Stimulated activated CD8-positive, alpha-beta memory T cell treated with anti-CD3 and anti-CD28 coated beads, Interleukin-12 subunit alpha, Interleukin-12 subunit beta, amount 100 ng/mL, for 24 hours (primary cell): ENCODE measurements around the gene GRIK4.

Experiments used
- DNase-seq: peaks from one replicate; pipeline ENCODE4 v3.0.0-alpha.2; 2020; ENCODE audit errors: extremely low read depth

GRIK4 gene

DNA sequence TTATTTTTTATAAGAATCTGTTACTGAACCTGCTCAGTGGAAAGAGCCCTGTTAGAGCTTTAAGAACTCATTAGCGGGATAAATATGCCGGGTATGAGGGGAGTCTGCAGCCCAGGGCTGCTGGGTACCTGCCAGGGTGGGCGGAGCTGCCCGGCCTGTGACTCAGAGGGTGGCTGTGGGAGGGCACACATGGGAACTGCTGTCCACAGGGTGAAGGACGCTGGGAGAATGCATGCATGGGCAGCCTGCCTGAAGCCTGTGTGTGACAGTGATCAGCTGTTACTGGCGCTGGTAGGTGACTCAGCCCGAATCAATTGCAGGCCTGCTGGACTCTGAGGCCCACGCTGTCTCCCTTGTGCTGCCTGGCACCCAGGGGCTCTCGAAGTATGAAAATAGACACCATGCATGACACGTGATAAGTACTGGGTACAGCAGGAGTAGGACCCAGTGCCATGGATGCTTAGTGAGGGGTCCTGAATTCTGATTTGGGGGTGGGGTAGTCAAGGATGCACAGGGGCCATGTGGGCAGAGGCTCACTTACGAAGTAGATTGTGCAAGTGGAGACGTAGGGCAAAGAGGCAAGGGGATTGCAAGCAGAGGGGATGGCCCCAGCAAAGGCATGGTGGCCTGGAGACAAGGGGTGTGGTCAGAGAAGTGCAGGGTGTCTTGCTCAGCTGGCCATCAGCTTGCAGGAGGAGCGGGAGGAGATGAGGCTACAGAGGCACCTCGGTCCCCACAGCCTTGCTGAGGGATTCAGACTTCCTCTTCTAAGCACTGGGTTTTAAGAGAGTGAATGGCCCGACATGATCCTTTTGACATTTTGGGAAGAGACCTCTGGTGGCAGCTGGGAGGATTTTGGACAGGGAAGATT is 36.5 kb downstream of the GRIK4 start:
- DNase-seq, result no peak

GRCh38 chr11:120548682-120549209 is 37.2 kb downstream of the GRIK4 start:
- DNase-seq, result no peak

- DNase-seq, result no peak
Observed at GRCh38 chr11:120549346-120549745, 37.8 kb downstream of the GRIK4 start.

GRCh38 chr11:120550007-120550406 is 38.5 kb downstream of the GRIK4 start:
- DNase-seq, result no peak

- DNase-seq, result no peak
Observed at GRCh38 chr11:120551191-120551590, 39.6 kb downstream of the GRIK4 start.

GRCh38 chr11:120554766-120555432 is 43.4 kb downstream of the GRIK4 start:
- DNase-seq, result no peak

- no peak for DNase-seq
Observed at GRCh38 chr11:120555433-120555773, 43.9 kb downstream of the GRIK4 start.

- DNase-seq, result no peak
Observed at GRCh38 chr11:120556797-120557196, 45.2 kb downstream of the GRIK4 start.

- DNase-seq, result no peak
Observed at GRCh38 chr11:120558744-120559431, 47.3 kb downstream of the GRIK4 start.

DNA sequence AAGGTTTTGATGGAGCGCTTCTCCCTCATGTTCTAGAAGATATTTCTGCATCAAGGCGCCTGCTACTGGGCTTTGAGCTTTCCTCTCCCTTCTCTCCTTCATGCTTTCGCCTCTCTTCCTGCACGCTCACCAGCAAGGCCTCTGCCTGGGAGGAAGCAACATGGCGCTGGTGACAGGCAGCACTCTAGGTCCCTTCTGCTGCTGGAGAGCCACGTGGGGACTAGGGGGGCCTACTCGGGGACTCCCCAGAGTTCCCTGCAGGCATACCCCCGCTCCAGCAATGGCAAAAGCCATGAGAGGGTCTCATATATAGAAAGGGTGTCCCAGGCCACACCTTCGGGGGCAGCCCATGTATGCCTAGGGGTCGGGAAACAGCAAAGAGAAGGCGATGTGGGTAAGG is 49.7 kb downstream of the GRIK4 start:
- DNase-seq, result no peak

DNA sequence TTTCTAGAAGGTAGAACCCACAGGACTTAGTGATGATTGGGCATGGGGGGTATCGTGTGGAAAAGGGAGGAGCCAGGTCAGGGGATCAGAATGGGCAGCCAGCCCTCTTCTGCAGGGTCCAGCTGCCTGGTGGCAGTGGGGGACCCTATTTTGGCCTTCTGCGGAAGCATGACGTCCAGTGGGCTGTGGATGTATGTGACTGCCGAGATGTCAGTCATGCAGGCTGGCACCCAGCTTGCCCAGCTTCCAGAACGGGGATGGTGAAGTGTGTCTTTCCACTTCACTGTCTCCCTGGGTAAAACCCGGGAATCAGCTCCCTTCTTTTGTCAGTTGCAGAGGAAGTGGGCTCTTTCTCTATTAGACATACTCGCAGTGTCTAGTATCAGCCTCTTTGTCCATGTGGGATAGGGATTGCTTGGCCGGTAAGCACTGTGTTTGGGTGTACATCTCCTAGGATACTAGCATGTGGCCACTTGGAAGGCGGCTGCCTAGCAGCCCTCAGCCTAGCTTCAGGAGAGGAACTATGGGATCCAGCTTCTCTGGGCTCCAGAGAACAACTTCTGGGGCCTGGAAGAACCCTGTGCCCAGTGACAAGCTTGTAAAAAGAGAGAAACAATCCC is 51.4 kb downstream of the GRIK4 start:
- DNase-seq, result no peak

GRCh38 chr11:120563703-120564572 is 52.4 kb downstream of the GRIK4 start:
- no peak for DNase-seq

GRCh38 chr11:120564573-120565311 is 53.2 kb downstream of the GRIK4 start:
- DNase-seq, result no peak

GRCh38 chr11:120565466-120566155 is 54.1 kb downstream of the GRIK4 start:
- DNase-seq, result no peak

DNA sequence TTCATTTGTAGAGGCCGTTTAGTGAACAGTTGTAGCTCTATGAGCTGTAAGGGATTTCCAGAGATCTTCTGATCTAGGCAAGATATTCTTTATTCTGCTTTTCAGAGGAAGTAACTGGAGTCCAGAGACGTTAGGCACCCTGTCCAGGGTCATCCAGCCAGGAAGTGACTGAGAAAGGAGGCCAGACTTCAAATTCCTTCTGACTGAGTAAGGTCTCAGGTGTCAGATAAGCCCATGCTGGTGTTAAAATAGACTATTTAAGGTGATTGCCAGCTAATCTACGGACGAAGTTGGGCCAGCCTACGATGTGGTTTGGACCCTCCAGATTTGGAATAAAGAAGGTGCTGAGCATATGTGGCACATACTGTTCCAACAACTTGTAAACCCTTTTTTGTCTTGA is 54.6 kb downstream of the GRIK4 start:
- no peak for DNase-seq

DNA sequence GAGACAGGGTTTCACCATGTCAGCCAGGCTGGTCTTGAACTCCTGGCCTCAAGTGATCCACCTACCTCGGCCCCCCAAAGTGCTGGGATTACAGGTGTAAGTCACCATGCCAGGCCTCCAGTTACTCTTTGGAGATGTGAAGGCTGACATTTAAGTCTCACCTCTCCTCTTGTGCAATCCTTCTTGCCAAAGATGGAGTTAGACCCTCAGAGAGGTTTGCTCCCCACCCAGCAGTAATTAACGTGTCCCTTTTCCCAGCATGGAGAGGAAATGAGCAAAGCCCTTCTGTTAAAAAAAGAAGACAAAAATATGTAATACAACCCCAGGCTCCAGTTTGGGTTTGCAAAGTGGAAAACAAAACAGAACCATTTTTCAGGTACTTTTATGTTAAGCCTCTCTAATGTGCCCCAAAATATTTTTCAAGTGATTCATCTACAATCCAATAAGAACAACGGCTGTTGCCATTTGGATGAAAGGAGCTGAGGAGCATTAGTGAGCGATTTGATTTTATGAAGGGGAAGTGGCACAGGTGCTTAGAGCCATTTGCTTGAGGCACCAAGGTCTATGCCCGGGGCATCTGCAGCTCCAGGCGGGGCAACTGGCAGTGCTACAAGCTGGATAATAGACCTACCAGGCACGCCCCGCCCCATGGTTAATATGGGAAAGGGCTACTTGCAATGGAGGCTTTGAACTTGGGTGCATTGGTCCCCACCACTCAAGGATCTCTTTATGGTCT is 57.2 kb downstream of the GRIK4 start:
- DNase-seq, result no peak

- DNase-seq, result no peak
Observed at GRCh38 chr11:120569861-120570260, 58.3 kb downstream of the GRIK4 start.

DNA sequence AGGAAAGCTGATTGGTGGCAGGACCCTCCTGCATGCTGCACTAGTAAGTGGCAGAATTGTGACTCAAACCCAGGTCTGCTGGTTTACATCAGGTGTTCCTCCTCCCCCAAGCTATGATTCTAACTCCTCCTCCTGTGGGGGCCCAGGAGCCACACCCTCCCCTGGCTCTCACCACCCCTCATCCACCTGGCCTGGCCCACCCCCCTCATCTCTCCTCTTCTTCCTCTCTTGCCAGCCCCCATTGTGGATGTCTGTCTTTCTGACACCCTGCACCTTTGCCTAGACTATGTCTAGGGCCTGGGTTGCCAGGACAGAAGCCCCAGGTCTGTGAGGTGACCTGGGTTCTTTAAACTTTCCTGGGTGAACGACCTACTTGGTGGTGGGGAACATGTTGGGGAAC is 59.9 kb downstream of the GRIK4 start:
- DNase-seq, result no peak

DNA sequence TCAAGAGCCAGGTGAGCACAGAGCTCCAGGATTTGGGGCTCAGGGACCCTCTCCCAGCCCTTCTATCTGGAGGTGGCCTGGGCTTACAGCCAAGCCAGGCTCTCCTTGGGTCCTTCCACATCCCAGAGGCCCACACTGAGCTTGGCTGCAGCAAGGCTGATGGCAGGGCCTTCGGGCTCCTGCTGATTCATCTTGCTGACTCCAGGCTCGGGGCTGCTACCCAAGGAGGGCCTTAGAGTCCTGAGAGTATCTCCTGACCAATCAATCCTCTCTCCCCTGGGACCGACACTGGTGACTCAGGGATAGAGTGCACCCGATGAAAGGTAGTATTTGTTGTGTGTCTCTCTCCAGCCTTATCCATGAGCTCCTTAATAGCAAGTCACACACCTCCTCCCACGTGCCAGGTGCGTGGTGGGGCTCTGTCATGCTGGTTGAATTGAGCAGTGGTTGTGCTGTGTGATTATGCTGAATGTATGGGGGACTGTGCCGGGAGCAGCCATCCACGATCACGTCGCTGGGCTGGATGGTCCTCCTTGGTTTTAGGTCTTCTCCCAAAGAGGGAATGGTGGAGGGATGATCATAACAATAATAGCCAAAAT is 62.3 kb downstream of the GRIK4 start:
- no peak for DNase-seq
